ENCODE results near the gene RNASE8.

Gene RNASE8

DNA sequence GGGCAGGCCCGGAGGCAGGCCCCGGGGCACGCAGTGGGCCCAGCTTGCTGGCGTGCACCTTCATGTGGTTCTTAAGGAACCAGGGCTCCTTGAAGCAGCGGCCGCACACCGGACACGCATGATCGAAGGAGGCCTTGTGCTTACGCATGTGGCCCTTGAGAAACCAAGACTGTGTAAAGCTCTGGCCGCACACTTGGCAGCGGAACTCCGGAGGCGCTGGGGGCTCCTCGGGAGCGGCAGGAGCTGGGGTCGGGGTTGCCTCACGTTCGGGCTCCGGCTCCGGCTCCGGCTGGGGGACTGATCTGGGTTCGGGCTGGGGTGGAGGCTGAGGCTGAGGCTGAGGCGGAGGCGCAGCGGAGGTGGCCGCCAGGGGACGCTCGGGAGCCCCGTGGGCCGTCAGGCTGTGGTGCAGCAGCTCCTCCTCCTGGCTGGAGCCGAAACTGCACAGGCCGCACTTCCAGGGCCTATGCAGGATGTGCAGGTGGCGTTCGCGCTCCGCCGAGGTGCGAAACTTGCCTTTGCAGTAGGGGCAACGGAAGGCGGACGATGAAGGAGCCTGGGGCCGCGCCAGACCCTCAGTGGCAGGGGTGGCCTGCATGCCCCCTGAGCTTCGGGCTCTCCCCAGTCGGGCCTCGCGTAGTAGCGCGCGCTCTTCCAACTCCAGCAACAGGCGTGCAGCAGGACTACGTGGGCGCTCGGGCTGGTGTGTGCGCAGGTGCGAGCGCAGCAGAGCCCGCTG, 34.8 kb downstream of the RNASE8 start:
- peak; percentile 63 for DNase-seq (ENCODE audit: low spot score)

DNA sequence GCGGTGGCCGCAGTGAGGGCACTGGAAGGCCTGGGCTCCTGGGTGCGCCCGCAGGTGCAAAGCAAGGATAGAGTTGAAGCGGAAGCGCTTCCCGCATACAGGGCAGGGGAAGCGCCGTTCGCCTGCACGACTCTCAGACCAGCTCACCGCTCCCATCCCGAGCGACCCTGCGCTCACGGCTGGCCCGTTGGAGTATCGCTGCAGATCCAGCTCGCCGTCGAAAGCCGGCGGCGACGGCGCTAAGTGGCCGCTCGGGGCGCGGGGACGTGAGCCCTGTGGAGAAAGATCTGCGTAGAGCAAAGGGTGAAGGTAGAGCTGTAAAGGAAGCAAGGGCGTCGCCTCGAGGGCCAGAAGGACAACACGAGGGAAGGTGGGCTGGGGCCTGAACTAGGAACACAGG, 35.4 kb downstream of the RNASE8 start:
- DNase-seq (ENCODE audit: low spot score), result no peak

DNA sequence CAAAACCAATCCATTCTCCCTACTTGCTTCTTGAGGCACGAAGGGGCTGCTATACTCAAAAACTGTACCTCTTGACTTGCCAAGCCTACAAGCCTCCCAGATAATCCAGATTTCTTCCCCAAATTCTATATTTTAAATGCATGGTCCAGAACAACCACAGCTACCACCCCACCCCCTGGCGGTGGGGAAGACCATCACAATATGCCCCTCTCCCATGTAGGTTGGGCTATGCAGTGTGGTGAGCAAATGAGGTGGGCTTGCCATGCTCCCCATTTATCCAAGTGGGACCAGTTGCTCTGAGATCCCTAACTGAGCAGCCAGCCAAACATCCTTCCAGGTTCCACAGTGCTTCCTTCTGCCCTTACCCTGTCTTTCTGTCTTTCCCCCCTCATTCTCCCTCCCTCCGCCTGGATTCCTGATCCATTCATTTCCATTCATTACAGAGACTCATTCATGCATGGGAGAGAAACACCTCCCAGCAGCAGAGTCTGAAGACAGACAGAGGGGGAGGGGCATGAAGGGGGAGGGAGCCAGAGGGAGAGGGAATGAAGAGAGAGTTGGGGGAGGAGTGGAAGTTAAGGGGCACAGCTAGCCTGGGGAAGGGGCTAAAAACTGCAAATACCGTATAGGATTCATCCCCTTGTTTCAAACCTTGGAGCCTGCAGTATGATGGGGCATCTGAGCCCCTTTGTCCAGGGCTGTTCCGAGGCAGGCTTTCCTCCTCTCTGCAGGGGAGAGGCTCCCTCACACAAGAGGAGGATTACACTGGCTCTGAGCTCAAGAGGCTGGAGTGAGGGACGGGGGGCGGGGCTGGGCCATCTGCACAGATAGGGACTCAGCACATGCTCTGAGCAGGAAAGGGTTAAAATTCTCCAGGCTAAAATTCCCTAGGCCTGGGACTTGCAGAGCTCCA, 36.4 kb downstream of the RNASE8 start:
- DNase-seq (ENCODE audit: low spot score), result peak; percentile 38

DNA sequence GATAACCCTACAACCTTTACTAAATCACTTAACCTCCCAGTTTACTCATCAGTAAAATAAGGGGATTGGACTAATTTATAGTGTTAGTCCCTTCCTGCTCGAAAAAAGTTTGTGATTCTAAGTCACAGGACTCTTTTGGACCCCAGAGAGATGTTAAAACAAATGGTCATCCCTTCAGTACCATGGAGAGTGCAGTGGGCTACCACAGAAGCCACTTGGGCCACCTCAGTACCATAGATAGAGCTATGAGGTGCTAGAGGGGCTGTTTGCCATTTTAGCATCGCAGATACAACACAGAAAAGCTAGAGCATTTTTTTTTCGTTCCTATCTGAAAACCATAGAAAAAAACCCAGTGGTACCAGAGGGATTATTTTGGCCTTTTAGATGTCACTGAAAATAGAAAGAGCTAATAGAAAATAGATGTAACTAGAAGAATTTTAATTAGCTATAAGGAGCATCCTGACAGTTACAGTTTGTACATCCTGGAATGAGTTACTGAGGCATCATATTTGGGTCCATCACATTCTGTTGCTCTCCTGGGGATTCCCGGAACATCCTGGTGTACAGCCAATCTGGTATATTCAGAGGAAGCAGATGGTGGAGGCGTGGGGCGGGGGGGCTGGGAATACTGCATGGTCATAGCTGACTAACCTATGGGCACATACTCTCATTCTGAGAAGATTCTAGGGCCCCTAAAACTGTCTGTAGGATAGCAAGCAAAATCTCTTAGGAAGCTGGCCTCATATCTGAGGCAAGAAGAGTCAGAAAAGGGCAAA, 38.0 kb downstream of the RNASE8 start:
- no peak for DNase-seq (ENCODE audit: low spot score)

DNA sequence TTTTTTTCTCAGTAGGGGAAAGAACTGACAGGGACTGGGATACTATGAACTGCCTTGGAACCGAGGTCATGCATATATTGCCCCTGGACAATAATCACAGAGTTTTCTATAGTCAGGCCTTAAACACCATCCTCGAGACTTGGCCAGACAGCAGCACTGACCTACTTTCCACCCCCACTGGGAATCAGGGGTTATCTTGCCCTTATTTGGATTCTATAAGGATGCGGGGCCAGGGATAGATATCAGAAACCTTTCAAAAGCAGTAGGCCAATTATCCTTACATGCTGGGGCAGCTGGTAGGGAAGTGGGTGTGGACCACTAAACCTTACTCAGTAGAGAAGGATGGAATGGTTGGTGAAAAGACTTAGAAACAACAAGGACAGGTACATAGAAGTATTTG, 38.8 kb downstream of the RNASE8 start:
- DNase-seq (ENCODE audit: low spot score), result no peak

DNA sequence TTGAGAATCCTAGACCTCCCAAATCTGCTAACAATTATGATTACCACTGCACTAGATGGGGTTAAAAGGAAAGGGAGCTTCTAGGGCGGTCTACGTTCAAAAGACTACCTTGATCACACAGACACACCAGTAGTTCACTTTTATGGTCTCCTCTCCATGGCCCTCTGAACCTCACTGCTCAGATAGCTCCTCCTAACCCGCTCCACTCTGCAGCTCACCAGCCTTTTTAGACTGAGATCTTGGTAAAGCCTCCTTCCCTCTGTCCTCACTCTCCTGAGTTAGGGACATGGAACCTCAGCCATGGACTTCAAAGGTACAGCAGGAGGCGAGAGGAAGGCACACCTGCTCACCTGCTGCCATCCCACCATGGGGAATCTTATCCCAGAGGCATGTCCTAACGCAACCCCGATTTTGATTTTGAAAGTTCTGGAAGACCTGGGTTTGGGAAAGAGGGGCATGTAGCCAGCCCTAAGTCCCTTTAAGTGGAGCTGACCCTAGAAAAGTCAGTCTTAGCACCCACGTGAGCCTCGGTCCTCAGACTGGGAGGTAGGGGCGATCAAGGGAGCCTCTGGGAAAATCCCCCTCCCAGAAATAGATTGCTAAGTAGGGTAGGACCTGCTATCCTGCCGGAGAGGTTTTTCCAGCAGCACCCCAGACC, 39.5 kb downstream of the RNASE8 start:
- DNase-seq (ENCODE audit: low spot score), result no peak

DNA sequence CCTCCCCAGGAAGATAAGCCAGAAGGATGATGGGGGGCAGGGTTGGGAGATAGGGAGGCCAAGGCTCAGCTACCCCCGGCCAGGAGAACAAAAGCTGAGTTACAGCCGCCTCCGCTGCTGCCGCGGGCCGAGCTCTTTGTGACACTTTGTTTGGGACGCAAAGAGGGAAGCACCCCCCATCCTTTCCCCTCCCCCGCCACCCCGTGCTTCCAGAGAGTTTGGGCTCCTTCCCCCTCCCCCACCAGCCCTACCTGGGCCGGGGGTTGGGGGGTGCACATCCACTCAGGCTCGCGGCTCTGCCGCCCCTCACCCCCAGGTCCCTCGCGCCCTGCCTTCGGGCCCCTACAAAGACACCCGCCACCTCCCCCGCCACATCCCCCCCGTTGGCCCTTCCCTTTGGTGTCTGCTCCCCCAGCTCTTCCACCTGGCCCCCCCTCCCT, 40.0 kb downstream of the RNASE8 start:
- DNase-seq (ENCODE audit: low spot score), result peak; percentile 35

DNA sequence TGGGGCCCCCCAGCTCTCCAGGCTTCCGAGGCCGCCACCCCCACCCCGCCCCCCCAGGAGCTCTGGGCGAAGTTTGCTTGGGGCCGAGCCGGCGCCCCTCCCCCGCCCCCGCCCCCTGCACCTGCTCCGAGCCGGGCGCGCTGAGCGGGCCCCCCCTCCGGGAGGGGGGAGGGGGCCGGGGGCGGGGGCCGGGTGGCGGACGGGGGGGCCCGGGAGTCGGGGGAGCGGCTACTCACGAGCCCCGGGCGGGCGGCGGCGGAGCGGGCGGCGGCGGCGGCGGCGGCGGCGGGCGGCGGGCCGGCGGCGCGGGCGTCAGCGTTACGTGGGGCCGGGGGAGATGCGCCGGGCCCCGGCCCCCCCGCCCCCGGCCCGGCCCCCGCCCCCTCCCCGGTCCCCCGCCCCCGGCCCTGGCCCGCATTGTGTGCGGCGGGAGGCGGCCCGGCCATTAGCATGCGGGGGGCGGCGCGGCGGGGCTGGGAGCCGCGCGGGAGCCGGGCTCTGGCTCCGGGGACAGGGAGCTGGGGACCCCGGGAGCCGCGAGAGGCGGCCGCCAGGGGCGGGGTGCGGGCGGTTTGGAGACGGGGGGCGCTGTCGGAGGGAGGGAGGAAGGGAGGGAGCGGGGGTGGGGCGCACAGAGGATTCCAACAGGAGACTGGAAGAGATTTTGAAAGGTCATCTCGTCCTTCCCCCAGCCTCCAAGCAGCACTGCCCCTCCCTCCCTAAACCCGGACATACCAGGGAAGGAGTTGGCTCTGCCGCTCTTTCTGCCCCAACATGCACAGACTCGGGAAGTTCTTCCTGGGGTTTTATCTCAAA, 40.7 kb downstream of the RNASE8 start, which contains the start of gene ZNF219:
ZNF219 (minus strand) TSS at position 580 of the 816 bp plus-strand sequence. CDS start 5,064 bp downstream, outside the sequence.
- peak; percentile 53 for DNase-seq (ENCODE audit: low spot score)

DNA sequence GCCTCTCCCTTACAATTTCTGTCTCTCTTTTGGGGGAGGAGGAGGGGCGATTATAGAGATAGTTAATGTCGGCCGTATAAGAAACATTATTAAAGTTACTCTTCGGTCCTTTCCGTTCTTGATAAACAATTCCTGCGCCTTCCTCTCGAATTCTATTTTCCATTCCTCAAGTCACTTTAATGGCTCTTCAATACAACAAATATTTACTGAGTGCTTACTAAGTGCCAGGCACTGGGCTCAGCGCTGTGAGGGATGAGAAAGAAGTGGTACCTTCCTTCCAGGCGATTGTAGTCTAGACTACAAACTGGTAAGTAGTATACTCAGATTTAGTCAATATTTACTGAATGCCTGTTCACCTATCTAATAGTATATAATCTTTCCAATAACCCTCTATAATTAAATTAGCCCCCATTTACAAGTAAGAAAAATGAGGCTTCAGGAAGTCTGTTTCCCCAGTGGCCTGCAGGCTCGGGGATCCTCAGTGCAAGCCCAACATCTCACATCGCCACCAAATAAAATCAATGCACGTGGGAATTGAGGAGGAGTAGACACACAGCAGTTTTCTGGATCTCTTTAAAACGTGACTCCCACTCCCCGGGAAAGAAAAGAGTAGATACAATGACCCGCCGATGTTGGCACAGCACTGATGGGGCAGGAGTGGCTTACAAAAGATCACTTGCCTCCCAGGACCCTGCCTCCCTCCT, 41.4 kb downstream of the RNASE8 start:
- no peak for DNase-seq (ENCODE audit: low spot score)

DNA sequence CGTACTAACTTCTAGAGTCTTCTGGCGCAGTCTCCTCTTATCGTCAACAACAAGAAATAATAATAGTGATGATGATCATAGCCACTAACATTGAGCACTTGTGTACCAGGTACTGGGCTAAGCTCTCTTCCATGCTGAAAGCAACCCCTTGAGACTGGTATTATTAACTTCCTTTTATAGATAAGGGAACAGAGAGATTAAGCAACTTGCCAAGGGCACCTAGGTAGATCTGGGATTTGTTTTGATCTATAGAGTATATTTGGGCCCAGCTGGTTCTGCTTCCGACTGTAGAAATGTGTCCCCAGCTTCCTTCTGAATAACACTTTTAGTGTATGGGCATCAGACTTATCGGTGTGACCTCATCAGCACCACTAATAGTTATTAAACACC, 42.0 kb downstream of the RNASE8 start:
- DNase-seq (ENCODE audit: low spot score), result no peak

DNA sequence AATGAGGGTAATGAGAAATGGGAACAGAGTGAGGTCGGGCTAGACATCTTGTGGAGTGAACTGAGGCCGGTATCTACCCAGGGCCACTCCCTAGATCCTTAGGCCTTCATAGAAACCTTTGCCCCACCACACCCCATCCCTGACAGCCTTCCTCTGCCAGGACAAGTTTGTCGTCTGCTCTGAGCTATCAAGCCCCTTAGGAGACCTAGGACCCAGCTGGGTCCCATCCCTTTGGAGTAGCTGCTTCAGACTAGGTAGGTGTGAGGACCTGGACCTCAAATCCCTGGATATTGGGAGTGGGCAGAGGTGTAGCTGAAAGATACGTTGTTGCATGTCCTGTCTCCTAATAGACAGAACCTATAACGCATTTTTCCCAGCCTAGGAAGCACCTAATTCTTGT, 43.3 kb downstream of the RNASE8 start, which contains the start of gene TMEM253:
TMEM253 (plus strand) TSS at position 136 of the 400 bp plus-strand sequence. CDS start 278 bp downstream, outside the sequence.
- no peak for DNase-seq (ENCODE audit: low spot score)

DNA sequence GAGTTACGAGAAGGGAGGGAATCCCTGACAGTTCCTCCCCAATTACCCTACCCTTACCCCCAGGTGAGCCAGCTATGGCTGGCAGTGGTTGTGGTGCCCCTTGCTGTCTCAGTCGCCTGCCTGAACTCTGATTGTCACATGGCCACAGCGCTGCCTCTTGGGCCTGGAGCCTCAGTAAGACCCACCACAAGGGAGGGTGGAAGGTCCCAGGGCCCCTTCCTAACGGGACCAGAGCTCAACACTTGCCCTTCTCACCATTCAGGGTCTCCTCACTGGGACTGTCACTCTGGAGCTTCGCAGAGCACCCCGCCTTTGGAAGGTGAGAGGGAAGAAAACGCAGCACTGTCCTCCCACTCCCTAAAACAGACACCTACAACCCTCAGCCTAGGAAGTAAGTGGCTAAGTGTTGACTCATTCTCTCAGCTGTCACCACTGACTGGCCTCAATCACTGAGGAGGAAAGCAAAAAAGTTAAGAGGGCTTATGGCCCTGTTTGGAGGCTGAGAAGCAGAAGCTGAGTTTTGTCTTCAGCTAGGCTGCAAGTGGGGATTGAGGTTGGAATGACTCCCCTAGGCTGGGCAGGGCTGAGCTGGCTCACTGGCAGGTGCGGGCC, 44.3 kb downstream of the RNASE8 start:
- DNase-seq (ENCODE audit: low spot score), result no peak

DNA sequence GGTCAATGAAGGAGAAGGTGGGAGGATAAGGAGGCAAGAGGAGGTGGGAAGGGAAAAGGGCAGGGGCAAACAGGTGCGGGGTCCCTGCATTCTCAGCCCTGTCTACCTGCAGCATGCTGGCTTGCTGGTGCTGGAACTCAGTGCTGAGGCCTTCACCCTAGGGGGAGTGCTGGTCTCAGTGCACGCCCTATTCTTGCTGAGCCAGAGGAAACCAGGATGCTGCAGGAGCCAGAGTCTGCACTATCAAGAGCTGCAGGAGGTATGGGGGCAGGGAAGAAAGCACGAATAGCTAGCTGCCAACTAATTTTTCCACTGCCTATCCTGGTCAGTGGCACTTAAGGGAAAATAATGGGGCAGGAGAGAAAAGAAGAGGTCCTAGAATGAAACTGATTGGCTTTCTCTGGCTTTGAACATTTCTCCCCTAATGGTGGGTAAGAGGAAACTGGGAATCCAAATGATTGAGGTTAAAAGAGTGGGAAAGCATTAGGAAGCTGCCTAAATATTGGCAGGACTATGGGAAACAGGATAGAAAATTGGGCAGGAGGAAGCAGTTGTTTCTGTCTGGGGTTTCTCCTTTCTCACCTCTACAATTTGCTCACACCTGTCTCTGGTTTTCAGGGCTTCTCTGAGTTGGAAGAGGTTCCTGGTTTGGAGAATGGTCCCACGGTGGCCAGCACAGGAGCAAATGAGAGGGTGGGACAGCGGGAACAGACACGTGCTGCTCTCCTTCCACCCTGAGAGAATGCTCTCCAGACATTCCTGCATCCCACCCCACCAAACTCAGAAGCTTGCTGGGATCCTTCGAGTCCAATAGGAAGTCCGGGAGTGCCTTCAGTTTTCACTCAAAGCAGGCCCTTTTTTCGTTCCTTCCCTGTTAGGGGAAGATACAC, 45.1 kb downstream of the RNASE8 start:
- DNase-seq (ENCODE audit: low spot score), result no peak

DNA sequence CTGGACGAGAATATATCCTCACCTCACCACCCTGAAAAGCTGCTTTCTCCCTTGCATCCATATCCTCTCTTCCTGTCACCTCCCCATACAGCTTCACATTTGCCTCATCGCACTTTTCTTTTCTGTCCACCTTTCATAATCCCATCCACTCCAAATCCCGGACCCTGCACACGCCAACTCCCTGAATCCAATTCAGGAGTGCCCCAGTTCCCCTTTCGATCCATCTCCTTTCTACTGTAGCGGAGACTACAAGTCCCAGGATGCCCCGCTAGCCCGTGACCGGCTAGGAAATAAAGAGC, 45.7 kb downstream of the RNASE8 start:
- DNase-seq (ENCODE audit: low spot score), result no peak

DNA sequence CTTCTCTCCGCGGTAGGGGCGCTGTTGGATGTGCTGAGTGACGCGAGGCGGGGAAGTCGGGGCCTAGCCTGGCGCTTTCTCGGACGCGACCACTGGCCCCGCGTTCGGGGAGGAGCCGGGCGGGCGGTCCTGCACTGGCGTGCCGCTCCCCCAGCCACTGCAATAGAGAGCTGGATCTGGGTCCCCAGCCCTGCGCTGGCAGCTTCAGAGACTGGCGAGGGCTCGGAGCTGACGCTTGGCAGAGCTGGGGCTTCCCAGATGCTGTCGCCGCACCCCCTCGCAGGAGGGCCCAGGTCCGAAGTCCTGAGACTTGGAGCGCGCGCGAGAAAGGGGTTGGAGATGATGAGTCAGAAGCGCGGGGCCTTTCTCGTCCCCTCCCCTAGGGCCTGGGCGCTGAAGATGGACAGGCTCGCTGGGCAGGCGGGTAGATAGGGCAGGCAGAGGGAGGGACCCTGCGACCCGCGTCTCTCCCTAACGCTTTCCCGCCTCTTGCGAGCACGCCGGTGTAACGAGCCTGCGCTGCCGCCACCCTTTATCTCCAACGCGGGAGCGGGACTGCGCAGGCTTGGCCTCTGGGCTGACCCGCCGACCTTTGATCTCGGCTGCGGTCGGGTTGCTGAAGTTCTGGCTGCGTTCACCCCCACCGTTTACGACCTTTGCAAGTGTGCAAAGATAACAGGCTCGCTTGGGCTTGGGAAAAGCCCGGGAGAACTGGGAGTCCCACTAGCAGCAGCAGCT, 46.3 kb downstream of the RNASE8 start:
- peak; percentile 98 for DNase-seq (ENCODE audit: low spot score)

DNA sequence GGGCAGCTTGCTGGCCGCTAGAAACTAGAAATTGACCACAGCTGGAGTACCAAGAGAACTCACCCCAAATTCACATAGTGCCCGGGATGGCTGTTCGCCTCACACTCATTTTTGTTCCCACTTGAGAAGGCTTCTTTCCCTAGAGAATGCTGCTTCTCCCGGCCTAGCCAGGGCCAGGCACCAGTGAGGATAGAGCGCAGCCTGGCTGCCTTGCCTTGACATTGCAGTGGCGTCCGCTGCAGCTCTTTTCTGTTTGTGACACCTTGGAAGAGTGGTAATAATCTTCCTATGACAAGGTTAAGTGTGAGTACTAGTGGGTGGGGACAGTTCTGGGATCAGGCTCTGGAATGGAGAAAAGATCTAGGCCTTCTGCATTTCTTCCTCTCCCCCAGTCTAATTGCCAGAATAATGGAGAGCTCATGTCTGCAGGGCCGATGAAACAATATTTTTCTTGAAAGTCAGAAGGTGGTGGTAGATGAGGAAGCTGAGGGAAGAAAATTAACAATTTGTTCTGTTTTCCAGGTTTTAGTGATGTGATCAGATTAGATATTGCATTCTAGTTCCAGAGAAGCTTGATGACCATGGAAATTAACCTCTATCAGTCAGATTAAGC, 46.9 kb downstream of the RNASE8 start:
- peak; percentile 88 for DNase-seq (ENCODE audit: low spot score)

DNA sequence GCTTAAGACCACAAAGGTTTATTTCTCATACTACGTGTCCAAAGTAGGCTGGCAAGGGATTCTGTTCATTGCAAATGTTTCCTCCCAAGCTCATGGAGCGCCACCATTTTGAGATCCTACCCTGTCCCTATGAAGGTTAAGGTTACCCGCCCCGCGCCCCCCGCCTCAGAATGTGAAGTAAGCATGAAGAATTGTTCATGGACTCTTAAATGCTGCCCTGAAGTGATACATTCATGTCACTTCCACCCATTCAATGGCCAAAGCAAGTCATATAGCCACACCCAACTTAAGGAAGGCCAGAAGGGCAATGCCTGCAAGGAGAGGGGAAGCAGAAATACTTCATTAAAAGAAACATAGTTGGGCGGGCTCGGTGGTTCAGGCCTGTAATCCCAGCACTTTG, 47.5 kb downstream of the RNASE8 start:
- no peak for DNase-seq (ENCODE audit: low spot score)

DNA sequence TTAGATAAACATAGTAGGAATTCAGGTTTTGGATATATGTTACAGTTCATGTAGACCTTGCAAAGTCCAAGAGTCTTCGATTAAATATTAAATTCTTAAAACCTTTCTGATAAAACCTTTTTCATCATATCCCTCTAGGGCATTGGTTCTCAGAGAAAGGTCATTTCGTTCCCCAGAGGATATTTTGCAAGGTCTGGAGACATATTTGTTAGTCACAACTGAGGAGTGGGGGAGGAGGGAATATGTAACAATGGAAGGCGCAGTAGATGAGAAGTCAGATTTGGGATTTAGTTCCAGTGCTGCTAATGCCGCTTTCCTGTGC, 48.5 kb downstream of the RNASE8 start:
- DNase-seq (ENCODE audit: low spot score), result no peak

Data from globus pallidus (tissue), 1 donor.